ENCODE data around the gene MCCC2. TPM values are rescaled to one million over a fixed set of nuclear protein-coding genes. Genes with fewer than 3 reads are reported as not detected.

The MCCC2 gene
- total RNA-seq, 1 donor, result 28.2 TPM

GRCh38 chr5:71586052-71586940 is 844 bp upstream of the MCCC2 start:
- Histone ChIP-seq H3K4me3 (ENCODE audit: insufficient read depth, low read length) (peak overlapping the region; percentile 92), H3K27me3 (ENCODE audit: insufficient read depth, low read length) (no peaks in the 10 kb centered on the region), H3K79me2 (ENCODE audit: insufficient read depth, low read length) (peaks cover 32% of the 10 kb centered on the region), H2AFZ (ENCODE audit: low read length) (peak overlapping the region; percentile 100), H4K20me1 (ENCODE audit: insufficient read depth, low read length) (no peaks in the 10 kb centered on the region), H3K4me2 (ENCODE audit: insufficient read depth, low read length) (peak overlapping the region; percentile 97), H3K36me3 (ENCODE audit: insufficient read depth, low read length) (no peaks in the 10 kb centered on the region), H3K4me1 (ENCODE audit: insufficient read depth, low read length) (peaks cover 11% of the 10 kb centered on the region), H3K27ac (ENCODE audit: low read depth, low read length) (peak overlapping the region; percentile 85), H3K9me3 (ENCODE audit: low read depth, low read length) (no peaks in the 10 kb centered on the region)
- DNase-seq (ENCODE audit: insufficient read length, low spot score, missing footprints), result no peak
- TF ChIP-seq, protein P1, sequence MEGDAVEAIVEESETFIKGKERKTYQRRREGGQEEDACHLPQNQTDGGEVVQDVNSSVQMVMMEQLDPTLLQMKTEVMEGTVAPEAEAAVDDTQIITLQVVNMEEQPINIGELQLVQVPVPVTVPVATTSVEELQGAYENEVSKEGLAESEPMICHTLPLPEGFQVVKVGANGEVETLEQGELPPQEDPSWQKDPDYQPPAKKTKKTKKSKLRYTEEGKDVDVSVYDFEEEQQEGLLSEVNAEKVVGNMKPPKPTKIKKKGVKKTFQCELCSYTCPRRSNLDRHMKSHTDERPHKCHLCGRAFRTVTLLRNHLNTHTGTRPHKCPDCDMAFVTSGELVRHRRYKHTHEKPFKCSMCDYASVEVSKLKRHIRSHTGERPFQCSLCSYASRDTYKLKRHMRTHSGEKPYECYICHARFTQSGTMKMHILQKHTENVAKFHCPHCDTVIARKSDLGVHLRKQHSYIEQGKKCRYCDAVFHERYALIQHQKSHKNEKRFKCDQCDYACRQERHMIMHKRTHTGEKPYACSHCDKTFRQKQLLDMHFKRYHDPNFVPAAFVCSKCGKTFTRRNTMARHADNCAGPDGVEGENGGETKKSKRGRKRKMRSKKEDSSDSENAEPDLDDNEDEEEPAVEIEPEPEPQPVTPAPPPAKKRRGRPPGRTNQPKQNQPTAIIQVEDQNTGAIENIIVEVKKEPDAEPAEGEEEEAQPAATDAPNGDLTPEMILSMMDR (IDR thresholded peaks at IDR 0.05; ENCODE audit: extremely low read depth, low read depth, low read length), result no peak

DNA sequence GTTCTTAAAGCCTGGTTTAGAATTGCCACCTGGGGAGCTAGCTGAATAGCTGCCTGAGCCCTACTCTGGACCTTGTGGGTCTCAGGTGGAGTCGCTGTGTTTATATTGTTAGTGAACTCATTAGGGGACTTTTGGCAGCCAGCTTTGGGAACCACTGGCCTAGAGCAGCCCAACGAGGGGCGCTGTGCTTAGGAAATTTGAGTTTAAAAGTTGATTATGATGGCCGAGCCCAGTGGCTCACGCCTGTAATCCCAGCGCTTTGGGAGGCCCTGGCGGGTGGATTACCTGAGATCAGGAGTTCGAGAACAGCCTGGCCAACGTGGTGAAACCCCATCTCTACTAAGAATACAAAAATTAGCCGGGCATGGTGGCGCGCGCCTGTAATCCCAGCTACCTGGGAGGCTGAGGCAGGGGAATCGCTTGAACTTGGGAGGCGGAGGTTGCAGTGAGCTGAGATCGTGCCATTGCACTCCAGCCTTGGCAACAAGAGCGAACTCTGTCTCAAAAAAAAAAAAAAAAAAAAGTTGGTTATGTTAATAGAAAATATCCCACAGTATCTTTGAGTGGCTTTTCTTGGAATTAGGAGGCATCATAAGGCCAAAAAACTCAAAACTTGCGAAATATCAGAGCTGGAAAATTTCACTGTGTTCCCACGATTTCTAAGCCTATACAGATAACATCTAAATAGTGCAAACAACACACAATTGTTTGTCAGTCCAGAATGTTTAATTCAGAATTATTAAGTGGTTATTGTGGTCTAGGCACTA is 809 bp downstream of the MCCC2 start:
- no peak for DNase-seq (ENCODE audit: insufficient read length, low spot score, missing footprints)
- H3K4me2 ChIP-seq (ENCODE audit: insufficient read depth, low read length), result peak overlapping the region; percentile 97

DNA sequence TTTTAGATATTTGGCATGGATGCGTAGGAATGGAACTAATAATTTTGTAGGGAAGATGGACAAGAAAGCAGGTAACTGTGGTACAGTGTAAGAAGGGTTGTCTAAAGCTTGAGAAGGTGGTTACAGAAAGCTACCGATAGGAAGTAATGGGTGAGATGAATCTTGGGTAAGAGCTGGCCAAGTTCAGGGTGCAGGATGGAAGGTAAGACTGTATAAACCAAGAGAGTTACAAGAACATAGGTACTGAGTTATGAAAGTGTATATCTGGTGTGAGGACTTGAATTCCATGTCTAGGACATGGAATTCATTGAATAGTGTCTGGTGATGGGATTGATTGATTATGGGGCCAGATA is 1.4 kb downstream of the MCCC2 start:
- peaks cover 32% of the 10 kb centered on the region for H3K79me2 ChIP-seq (ENCODE audit: insufficient read depth, low read length)
- DNase-seq (ENCODE audit: insufficient read length, low spot score, missing footprints), result no peak
- TF ChIP-seq, protein P1 (IDR thresholded peaks at IDR 0.05; ENCODE audit: extremely low read depth, low read depth, low read length), result no peak

More for the DNA sequence above, 809 bp downstream of the MCCC2 start:
- Histone ChIP-seq H3K27me3 (ENCODE audit: insufficient read depth, low read length) (no peaks in the 10 kb centered on the region), H3K27ac (ENCODE audit: low read depth, low read length) (peak overlapping the region; percentile 85), H3K36me3 (ENCODE audit: insufficient read depth, low read length) (no peaks in the 10 kb centered on the region), H3K4me3 (ENCODE audit: insufficient read depth, low read length) (peak overlapping the region; percentile 92), H2AFZ (ENCODE audit: low read length) (peak overlapping the region; percentile 100), H3K9me3 (ENCODE audit: low read depth, low read length) (no peaks in the 10 kb centered on the region), H3K4me1 (ENCODE audit: insufficient read depth, low read length) (peaks cover 11% of the 10 kb centered on the region), H3K79me2 (ENCODE audit: insufficient read depth, low read length) (peaks cover 32% of the 10 kb centered on the region), H4K20me1 (ENCODE audit: insufficient read depth, low read length) (no peaks in the 10 kb centered on the region)
- TF ChIP-seq, protein P1 (IDR thresholded peaks at IDR 0.05; ENCODE audit: extremely low read depth, low read depth, low read length), result no peak

DNA sequence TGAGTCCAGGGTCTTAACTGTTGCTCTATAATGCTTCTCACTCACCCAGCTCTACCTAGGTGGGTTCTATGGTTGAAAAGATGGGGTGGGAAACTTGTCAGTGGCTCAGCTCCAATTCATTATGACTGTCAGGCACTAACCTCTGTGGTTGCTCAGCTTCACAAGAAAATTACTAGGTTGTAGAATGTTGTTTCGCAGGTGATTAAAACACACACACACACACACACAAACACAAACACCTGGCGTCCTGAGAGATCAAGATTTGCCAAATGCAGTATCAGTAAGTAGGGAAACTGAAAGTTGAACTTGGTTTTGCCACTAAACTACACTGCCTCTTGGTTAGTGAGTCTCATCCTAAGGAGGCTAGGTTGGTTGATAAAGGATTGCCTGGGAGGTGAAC is 2.8 kb downstream of the MCCC2 start:
- Histone ChIP-seq H3K27ac (ENCODE audit: low read depth, low read length) (no peak overlapping the region), H2AFZ (ENCODE audit: low read length) (no peak overlapping the region), H3K4me2 (ENCODE audit: insufficient read depth, low read length) (no peak overlapping the region), H4K20me1 (ENCODE audit: insufficient read depth, low read length) (no peaks in the 10 kb centered on the region), H3K4me3 (ENCODE audit: insufficient read depth, low read length) (no peak overlapping the region), H3K36me3 (ENCODE audit: insufficient read depth, low read length) (no peaks in the 10 kb centered on the region), H3K79me2 (ENCODE audit: insufficient read depth, low read length) (peaks cover 32% of the 10 kb centered on the region), H3K4me1 (ENCODE audit: insufficient read depth, low read length) (peaks cover 11% of the 10 kb centered on the region), H3K9me3 (ENCODE audit: low read depth, low read length) (no peaks in the 10 kb centered on the region), H3K27me3 (ENCODE audit: insufficient read depth, low read length) (no peaks in the 10 kb centered on the region)
- no peak for DNase-seq (ENCODE audit: insufficient read length, low spot score, missing footprints)
- TF ChIP-seq, protein P1 (IDR thresholded peaks at IDR 0.05; ENCODE audit: extremely low read depth, low read depth, low read length), result no peak

More for the DNA sequence above, 1.4 kb downstream of the MCCC2 start:
- no peaks in the 10 kb centered on the region for H3K36me3 ChIP-seq (ENCODE audit: insufficient read depth, low read length)
- peaks cover 11% of the 10 kb centered on the region for H3K4me1 ChIP-seq (ENCODE audit: insufficient read depth, low read length)
- H3K27ac ChIP-seq (ENCODE audit: low read depth, low read length), result no peak overlapping the region
- no peak overlapping the region for H2AFZ ChIP-seq (ENCODE audit: low read length)
- H4K20me1 ChIP-seq (ENCODE audit: insufficient read depth, low read length), result no peaks in the 10 kb centered on the region
- no peak overlapping the region for H3K4me3 ChIP-seq (ENCODE audit: insufficient read depth, low read length)
- H3K9me3 ChIP-seq (ENCODE audit: low read depth, low read length), result no peaks in the 10 kb centered on the region
- H3K4me2 ChIP-seq (ENCODE audit: insufficient read depth, low read length), result peak overlapping the region; percentile 97
- H3K27me3 ChIP-seq (ENCODE audit: insufficient read depth, low read length), result no peaks in the 10 kb centered on the region

Measured in osteoblast (primary cell).